ENCODE results near the gene DAPK2.

DAPK2 gene

DNA sequence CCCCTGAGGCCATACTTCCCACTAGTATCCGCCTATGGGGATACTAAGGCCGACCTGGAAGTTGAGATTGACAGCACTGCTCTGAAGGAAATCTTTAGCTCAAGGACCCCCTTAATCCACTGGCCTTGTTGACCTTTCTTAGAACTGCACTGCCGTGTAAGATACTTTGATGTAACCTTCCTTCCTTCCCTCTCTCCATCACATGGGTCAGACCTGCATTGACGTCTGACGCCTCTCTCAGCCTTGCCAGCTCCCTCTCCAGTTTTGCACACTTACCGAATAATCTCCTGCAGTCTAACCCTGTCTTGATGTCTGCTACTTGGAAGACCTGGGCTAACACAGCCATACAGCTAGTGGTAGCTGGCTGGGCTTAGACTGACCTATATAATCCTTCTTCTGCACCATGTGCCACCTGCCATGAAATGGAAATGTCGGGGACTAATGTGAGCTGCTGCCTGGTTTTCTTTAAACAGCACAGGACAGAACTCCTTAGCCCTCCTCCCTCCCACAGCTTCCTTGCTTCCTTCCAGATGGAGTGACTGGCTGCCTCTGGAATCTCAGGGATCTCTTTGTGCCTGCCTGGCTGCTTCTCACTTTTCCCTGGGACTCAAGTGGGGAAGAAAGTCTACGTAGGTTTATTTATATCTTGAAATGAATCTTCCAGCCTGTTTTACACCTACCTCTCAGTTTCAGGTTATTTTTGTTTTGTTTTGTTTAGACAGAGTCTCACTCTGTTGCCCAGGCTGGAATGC is 173.3 kb downstream of the DAPK2 start:
- TF ChIP-seq EGR1 (IDR thresholded peaks at IDR 0.05): no peak
- no peak for TF ChIP-seq CEBPB (IDR thresholded peaks at IDR 0.05)
- TF ChIP-seq, protein P1, sequence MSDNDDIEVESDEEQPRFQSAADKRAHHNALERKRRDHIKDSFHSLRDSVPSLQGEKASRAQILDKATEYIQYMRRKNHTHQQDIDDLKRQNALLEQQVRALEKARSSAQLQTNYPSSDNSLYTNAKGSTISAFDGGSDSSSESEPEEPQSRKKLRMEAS (IDR thresholded peaks at IDR 0.05): no peak
- no peak for TF ChIP-seq TEAD4 (IDR thresholded peaks at IDR 0.05)
- TF ChIP-seq ZBTB7A (IDR thresholded peaks at IDR 0.05; ENCODE audit: low read depth): no peak
- TF ChIP-seq YY1 (IDR thresholded peaks at IDR 0.05; ENCODE audit: low read depth): no peak

DNA sequence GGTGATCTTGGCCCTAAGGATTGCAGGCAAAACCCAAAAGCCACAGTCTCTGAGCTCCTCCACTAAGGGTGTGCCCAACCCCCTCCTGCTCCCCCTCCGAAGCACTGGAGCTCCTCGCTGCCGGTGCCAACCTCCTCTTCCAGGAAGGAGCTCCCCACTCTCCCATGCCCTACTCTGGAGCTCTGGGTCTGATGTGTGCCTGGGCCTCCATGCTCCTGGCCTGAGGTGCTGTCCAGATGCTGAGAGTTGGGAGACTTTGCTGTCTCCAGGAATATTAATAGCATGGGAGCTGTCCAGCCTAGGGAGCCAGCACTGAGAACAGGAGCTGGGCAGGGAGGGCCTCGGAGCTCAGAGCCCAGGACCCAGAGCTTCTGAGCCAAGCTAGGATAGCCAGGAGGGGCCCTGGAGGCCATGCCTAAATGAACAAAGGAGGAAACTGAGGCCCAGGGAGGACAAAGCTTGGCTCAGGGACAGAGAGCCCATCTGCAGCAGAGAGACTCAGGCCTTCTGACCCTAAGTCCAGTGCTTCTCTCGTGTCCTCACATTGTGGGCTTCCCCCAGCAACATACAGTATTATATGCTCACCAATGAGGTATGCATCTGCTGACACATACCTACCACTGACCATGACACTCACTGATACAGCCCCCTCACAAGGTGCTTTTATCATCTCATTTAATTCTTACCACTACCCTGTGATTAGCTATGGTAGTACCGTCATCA is 175.6 kb downstream of the DAPK2 start:
- no peak for TF ChIP-seq CREB1 (IDR thresholded peaks at IDR 0.05; ENCODE audit: low read depth)
- TF ChIP-seq, protein P2, sequence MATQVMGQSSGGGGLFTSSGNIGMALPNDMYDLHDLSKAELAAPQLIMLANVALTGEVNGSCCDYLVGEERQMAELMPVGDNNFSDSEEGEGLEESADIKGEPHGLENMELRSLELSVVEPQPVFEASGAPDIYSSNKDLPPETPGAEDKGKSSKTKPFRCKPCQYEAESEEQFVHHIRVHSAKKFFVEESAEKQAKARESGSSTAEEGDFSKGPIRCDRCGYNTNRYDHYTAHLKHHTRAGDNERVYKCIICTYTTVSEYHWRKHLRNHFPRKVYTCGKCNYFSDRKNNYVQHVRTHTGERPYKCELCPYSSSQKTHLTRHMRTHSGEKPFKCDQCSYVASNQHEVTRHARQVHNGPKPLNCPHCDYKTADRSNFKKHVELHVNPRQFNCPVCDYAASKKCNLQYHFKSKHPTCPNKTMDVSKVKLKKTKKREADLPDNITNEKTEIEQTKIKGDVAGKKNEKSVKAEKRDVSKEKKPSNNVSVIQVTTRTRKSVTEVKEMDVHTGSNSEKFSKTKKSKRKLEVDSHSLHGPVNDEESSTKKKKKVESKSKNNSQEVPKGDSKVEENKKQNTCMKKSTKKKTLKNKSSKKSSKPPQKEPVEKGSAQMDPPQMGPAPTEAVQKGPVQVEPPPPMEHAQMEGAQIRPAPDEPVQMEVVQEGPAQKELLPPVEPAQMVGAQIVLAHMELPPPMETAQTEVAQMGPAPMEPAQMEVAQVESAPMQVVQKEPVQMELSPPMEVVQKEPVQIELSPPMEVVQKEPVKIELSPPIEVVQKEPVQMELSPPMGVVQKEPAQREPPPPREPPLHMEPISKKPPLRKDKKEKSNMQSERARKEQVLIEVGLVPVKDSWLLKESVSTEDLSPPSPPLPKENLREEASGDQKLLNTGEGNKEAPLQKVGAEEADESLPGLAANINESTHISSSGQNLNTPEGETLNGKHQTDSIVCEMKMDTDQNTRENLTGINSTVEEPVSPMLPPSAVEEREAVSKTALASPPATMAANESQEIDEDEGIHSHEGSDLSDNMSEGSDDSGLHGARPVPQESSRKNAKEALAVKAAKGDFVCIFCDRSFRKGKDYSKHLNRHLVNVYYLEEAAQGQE (IDR thresholded peaks at IDR 0.05; ENCODE audit: low read depth): peak; percentile 99
- peak; percentile 44; the same call in 1 of the 2 replicates for TF ChIP-seq YY1 (IDR thresholded peaks at IDR 0.05; ENCODE audit: low read depth)
- no peak for TF ChIP-seq TAF1 (IDR thresholded peaks at IDR 0.05; ENCODE audit: low read depth)
- TF ChIP-seq EP300 (IDR thresholded peaks at IDR 0.05; ENCODE audit: borderline replicate concordance): no peak
- TF ChIP-seq, protein P1 (IDR thresholded peaks at IDR 0.05): peak; percentile 69; the same call in 1 of the 2 replicates
- peak; percentile 18; the same call in 1 of the 2 replicates for TF ChIP-seq RAD21 (IDR thresholded peaks at IDR 0.05; ENCODE audit: low read depth)

DNA sequence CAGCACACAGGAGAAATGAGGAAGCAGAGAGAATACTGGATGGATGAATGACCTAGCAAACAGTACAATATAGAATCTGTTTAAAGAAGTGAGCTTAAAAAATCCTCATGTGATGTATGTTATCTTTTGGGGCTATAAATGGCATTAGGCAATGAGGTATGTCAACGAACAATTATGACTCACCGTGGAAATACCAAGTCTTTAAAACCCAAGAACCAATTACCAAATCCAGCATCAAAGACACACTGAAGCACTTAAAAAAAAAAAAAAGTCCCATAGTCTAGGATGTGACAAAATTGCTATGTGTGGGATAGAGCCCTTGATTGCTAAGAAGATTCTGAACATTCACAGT is 176.3 kb downstream of the DAPK2 start:
- TF ChIP-seq FOXM1 (IDR thresholded peaks at IDR 0.05; ENCODE audit: borderline replicate concordance, low read depth): no peak
- TF ChIP-seq, protein P3, sequence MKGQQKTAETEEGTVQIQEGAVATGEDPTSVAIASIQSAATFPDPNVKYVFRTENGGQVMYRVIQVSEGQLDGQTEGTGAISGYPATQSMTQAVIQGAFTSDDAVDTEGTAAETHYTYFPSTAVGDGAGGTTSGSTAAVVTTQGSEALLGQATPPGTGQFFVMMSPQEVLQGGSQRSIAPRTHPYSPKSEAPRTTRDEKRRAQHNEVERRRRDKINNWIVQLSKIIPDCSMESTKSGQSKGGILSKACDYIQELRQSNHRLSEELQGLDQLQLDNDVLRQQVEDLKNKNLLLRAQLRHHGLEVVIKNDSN (IDR thresholded peaks at IDR 0.05): no peak
- no peak for TF ChIP-seq ZBTB7A (IDR thresholded peaks at IDR 0.05; ENCODE audit: low read depth)
- TF ChIP-seq, protein P1 (IDR thresholded peaks at IDR 0.05): no peak
- no peak for TF ChIP-seq NFIC (IDR thresholded peaks at IDR 0.05)
- TF ChIP-seq EP300 (IDR thresholded peaks at IDR 0.05; ENCODE audit: borderline replicate concordance): no peak
- no peak for TF ChIP-seq CREB1 (IDR thresholded peaks at IDR 0.05; ENCODE audit: low read depth)
- TF ChIP-seq, protein P2 (IDR thresholded peaks at IDR 0.05; ENCODE audit: low read depth): no peak
- TF ChIP-seq YY1 (IDR thresholded peaks at IDR 0.05; ENCODE audit: low read depth): no peak
- TF ChIP-seq TCF12 (IDR thresholded peaks at IDR 0.05; ENCODE audit: low read depth): no peak

DNA sequence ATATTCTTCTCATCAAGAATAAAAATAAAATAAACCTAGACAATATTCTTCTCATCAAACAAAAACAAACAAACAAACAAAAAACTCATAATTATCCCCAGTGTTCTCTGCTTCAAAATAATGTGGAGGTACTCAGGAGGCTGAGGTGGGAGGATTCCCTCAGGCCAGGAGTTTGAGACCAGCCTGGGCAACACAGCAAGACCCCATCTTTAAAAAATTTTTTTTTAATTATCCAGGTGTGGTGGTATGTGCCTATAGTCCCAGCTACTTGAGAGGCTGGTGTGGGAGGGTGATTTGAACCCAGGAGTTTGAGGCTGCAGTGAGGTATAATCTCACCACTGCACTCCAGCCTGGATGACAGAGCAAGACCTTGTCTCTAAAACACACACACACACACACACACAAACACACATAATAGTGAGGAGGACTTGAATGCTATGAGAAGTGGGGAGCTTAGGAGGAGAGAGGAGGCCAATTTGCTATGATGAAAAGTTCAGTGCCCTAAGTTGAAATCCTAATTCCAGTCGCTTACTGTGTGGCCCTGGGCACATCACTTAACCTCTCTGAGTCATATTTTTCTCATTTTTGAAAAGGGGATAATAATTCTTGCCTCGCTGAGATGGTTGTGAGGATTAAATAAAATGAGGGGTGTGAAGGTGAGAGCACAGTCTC is 176.8 kb downstream of the DAPK2 start:
- TF ChIP-seq RAD21 (IDR thresholded peaks at IDR 0.05; ENCODE audit: low read depth): no peak
- TF ChIP-seq YY1 (IDR thresholded peaks at IDR 0.05; ENCODE audit: low read depth): no peak
- no peak for TF ChIP-seq NFIC (IDR thresholded peaks at IDR 0.05)
- no peak for TF ChIP-seq TCF12 (IDR thresholded peaks at IDR 0.05; ENCODE audit: low read depth)
- no peak for TF ChIP-seq ZBTB7A (IDR thresholded peaks at IDR 0.05; ENCODE audit: low read depth)
- TF ChIP-seq, protein P2 (IDR thresholded peaks at IDR 0.05; ENCODE audit: low read depth): no peak
- TF ChIP-seq EGR1 (IDR thresholded peaks at IDR 0.05): no peak
- TF ChIP-seq FOXM1 (IDR thresholded peaks at IDR 0.05; ENCODE audit: borderline replicate concordance, low read depth): no peak
- no peak for TF ChIP-seq CEBPB (IDR thresholded peaks at IDR 0.05)
- TF ChIP-seq, protein P1 (IDR thresholded peaks at IDR 0.05): no peak
- no peak for TF ChIP-seq CREB1 (IDR thresholded peaks at IDR 0.05; ENCODE audit: low read depth)
- TF ChIP-seq TEAD4 (IDR thresholded peaks at IDR 0.05): no peak
- no peak for TF ChIP-seq EP300 (IDR thresholded peaks at IDR 0.05; ENCODE audit: borderline replicate concordance)

All from Ishikawa (cell line).